HG02938 (cell line): ENCODE measurements around the gene MAPK1.
"Not testable (repeated sequence)": the region's sequence is repeated elsewhere in the genome, so short reads cannot be mapped to it uniquely, and the experiment has no call there.

Source experiments
- ATAC-seq: cut with Tn5 transposase; IDR thresholded peaks from one replicate; pipeline ENCODE4 v1.9.1; 2021; ENCODE audit warnings: mild to moderate bottlenecking, moderate library complexity; ENCODE audit not compliant: unreplicated experiment

MAPK1 gene

DNA sequence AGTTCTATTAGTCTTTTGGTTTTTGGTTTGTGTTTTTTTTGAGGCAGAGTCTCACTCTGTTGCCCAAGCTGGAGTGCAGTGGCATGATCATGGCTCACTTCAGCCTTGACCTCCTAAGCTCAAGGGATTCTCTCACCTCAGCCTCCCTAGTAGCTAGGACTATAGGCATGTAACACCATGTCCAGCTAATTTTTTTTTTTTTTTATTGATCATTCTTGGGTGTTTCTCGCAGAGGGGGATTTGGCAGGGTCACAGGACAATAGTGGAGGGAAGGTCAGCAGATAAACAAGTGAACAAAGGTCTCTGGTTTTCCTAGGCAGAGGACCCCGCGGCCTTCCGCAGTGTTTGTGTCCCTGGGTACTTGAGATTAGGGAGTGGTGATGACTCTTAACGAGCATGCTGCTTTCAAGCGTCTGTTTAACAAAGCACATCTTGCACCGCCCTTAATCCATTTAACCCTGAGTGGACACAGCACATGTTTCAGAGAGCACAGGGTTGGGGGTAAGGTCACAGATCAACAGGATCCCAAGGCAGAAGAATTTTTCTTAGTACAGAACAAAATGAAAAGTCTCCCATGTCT is 15.4 kb upstream of the MAPK1 start:
- ATAC-seq = not testable (repeated sequence)

DNA sequence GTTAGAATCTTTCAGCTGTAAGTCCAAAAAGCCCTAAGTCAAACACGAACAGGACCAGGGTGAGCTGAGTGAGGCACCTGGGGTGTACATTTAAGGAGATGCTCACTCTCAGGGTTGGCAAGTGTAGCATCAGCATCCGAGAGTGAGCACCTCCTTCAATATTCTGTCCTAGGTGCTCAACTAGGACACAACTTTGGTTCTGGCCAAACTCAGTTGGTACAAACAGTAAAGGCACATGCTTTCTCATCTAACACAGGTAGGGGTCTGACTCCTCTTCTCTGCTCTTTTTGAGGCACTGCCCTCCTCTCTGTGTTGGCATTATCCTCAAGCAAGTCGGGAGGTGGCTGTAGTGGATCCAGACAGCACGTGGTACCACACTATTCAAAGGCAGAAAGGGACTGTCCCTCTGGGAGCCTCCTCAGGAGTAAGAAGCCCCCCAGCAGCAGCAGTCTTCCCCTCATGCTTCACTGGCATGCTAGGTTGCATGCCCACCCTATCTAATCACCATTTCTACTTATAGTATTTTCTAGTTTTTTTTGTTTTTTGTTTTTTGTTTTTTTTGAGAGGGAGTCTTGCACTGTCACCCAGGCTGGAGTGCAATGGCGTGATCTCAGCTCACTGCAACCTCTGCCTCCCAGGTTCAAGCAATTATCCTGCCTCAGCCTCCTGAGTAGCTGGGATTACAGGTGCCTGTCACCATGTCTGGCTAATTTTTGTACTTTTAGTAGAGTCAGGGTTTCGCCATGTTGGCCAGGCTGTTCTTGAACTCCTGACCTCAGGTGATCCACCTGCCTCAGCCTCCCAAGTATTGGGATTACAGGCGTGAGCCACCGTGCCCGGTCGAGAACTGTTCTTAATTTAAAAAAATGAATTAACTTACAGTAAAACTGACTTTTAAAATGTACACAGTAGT is 14.7 kb upstream of the MAPK1 start:
- no peak for ATAC-seq

DNA sequence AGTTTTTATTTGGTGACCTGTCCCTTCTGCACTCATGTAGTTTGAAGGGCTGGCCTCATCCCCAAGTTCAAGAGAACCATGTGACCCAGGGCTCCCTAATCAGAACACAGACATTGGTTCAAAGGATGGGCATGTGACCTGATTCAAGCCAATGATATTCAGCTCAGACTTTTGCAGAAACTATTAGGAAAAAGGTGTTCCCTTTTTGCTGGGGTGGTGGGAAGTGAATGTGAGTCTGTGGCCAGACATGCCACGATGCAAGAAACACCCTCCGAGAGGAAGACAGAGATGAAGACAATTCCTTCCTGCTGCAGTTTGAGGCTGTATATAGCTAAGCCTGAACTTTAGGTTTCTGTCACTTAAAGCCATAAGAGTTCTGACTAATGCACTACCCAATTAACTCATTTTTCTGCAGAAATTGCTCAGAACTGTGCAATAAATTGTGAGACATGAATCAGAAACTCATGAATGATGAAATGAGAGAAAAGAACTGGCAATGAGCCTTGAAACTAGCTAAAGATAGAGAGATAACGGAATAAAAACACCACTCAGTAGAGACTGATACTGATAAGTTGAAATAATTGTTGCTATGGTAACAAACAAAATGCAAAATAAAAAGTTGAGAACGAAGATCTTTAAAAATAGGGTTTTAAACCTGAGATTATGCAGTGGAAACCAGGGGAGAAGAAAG is 9.2 kb upstream of the MAPK1 start:
- ATAC-seq = no peak

DNA sequence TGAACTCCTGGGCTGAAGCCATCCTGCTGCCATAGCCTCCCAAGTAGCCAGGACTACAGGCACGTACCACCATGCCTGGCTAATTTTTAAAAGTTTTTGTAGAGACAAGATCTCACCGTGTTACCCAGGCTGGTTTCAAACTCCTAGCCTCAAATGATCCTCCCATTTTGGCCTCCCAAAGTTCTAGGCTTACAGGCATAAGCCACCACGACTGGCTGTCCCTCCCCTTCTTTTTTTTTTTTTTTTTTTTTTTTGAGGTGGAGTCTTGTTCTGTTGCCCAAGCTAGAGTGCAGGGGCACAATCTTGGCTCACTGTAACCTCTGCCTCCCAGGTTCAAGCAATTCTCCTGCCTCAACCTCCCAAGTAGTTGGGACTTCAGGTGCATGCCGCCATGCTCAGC is 7.5 kb upstream of the MAPK1 start:
- ATAC-seq = not testable (repeated sequence)

DNA sequence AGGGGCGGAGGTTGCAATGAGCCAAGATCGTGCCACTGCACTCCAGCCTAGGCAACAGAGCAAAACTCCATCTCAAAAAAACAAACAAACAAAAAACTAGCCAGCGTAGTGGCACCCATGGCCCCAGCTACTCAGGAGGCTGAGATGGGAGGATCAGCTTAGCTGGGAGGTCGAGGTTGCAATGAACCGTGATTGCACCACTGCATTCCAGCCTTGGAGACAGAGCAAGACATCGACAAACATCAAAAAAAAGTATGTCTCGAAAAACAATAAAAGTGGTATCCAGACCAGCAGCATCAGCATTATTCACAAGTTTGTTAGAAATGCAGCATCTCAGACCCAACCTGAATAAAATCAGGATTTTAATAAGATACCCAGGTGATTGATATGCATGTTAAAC is 6.2 kb upstream of the MAPK1 start:
- ATAC-seq = no peak

DNA sequence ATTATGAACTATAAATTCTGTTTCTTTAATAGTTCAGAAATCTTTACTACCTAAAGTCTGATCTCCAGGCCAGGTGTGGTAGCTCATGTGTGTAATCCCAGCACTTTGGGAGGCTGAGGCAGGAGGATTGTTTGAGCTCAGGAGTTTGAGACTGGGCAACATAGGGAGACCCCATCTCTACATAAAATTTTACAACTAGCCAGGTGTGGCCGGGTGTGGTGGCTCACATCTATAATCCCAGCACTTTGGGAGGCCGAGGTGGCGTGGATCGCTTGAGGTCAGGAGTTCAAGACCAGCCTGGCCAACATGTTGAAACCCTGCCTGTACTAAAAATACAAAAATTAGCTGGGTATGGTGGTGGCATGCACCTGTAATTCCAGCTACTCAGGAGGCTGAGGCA is 5.3 kb upstream of the MAPK1 start:
- ATAC-seq = not testable (repeated sequence)

DNA sequence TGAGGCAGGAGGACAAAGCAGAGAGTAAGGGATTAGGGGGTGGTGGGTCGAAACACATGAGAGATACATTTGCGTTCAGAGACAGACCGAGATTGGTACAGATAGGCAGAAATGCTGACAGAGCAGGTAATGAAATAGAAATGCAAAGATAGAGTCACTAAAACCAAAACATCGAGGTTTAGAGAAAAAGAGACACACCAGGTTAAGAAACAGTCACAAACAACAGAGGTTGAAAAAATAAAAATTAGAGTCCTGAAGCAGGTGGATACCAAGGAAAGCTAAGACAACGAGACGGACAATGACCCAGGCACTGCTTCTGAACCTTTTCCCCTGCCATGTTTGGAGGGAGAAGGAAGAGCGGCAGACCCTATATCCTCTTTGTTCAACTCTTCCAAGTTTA is 1.2 kb upstream of the MAPK1 start:
- ATAC-seq = no peak

DNA sequence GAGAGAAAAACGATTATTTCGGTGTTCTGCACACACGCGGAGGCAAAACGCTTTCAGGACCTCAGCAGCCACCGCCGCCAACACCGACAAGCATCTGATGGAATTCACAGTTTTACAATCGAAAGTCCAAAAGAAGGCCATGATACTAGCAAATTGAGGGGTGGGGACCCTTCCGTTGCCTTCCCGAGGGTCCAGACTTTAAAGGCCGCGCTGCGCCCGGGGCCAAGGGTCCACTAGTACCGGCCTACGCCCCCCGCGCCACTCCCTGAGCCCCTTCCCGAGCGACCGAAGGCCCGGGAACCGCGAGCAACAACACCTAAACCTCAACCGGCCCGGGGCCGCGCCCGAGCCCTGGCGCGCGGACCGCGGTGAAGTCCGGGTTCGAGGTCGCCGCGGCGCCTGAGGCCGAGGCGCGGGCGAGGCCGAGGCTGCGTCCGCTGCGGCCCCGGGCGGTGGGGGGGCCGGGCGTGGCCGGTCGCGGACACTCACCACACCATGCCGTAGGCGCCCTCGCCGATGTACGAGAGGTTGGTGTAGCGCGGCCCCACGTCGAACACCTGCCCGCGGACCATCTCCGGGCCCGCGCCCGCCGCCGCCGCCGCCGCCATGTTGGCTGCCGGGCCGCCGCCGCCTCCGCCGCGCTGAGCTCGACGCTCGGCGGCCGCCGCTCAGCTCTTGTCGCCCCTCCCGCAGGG is 465 bp downstream of the MAPK1 start:
- ATAC-seq = peak; percentile 28

DNA sequence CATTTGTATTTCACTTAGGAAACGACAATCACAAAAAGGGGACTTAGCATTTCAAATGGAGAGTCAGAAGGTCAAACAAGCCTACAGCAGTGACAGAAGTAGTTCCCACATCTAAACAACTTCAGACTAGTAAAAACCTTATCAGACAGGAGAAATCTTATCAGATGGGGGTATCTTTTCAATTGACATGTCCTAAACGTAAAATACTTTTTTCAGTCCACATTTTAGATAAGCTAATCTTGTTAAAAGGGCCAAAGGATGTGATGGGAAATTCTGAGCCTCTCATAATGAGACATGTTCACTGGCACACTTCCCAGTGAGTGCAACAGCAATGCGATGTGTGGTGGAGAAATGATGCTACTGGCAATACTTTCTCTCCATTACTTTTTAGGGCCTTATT is 2.4 kb downstream of the MAPK1 start:
- no peak for ATAC-seq

DNA sequence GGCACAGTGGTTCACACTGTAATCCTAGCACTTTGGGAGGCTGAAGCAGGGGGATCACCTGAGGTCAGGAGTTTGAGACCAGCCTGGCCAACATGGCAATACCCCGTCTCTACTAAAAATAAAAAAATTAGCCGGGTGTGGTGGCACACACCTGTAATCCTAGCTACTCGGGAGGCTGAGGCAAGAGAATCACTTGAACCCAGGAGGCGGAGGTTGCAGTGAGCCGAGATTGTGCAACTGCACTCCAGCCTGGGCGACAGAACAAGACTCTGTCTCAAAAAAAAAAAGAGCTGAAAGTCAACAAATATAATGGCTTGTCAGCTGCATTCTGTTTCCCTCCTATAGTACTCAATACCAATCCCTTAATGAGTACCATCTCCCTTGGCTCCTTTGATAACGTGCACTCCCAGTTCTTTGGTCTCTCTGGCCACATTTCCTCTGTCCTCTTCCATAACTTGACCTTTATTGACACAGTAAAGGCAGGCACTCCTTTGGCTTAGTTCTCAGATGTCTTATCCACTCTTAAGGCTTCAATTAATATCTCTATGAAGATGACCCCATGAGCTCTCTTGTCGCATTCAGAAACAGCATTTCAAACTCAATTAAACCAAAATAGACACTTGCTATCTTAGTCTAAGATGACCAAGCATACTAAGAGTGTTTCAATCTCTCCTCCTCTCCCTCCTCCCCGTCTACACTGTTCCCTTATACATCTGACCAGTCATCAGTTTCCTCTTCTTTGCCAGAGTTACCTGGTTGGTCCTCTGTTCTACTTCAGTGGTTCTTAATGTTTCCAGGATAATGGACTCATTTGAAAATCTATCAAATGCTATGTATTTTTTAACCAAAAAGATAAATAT is 4.8 kb downstream of the MAPK1 start:
- no peak for ATAC-seq

DNA sequence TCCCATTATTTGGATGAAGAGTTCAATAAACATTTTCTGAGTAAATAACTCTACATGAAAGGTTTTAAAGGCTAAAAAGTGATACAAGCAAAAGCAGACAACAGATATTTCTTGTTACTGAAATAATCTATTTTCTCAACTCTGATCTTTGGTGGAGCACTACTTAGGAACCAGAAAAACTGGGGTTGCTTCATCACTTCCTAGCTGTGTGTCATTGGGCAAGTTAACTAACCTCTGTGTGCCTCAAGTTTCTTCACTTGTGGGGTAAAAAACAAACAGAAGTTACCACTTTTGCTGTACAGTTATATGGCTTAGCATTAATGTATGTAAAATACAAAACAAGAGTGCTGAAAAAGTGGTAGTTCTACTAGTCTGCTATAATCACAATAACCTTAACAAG is 5.6 kb downstream of the MAPK1 start:
- no peak for ATAC-seq

DNA sequence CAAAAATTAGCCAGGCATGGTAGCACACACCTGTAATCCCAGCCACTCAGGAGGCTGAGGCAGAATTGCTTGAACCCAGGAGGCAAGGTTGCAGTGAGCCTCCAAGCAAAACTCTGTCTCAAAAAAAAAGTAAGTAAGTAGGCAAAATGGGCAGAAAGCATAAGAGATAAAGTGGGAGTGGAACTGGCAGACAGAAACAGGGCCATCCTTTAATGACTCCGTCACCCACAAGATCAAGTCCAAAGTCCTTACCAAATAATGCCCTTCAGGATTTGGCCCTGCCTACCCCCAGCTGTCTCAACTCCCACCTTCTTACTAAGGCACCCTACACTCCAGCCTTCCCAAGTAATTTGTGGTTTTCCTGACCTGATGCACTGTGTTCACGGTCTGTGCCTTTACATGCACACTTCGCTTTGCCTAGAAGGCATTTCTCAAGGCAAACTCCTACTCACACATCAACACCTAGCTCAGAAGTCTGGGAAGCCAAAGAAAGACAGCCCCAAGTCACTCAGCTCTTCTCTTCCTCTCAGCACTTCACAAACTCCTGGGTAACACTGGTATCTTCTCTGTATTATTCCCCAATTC is 6.1 kb downstream of the MAPK1 start:
- ATAC-seq = no peak

DNA sequence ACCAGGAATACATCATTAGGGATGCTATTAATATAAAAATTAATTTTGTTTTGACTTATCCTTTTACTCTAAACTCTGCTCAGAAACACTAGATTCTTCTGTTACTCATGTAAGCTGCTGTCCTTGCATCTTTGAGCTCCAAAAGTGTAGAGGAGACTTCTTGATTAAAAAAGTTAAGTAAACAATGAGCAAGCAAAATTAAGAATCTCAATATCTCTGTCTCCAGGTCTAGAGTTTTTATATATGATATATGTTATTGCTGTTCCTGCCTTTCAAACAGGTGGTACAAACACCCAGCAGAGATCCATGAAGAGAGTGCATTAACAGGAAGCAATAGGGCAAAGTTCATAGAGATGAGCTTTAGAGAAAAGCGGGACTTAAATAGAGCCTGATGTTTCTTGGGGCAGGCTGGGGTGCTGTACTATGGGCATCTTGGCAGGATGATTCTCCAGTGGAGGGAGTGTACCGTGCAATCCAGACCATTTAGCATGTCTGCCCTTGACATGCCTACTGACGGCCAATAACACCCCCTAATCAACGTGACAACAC is 6.9 kb downstream of the MAPK1 start:
- ATAC-seq = no peak

DNA sequence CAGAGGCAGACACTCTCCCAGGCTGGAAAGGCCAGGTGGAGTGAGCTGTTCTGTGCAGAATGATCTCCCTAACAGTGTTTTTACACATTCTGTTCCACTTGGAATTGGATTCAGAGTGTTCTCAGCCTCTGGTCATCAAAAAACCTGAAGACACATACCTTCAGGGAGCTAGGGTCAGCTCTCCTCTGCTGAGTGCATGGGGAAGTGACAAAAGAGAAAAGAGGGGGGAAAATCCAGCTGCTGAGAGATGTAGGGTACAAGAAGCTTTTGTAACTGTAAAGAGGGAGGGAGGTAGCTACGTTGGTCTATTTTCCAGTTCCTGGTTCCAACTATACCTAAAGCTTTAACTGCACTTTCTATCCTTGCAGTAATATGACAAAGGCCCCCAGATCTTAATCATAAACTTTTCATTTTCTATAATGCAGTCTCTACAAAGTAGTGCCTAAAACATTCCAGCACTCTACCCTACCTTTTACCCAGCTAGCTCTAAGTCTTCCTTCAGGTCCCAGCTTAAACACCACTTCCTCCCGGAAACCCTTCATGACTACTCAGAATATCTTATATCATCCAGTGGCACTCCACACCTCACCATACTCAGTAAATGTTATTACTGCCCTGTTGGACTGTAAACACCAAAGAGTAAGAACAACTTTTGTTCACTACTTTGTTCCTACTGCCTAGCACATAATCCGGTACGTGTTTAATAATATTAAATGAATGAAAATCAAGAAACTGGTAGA is 9.2 kb downstream of the MAPK1 start:
- ATAC-seq = no peak

DNA sequence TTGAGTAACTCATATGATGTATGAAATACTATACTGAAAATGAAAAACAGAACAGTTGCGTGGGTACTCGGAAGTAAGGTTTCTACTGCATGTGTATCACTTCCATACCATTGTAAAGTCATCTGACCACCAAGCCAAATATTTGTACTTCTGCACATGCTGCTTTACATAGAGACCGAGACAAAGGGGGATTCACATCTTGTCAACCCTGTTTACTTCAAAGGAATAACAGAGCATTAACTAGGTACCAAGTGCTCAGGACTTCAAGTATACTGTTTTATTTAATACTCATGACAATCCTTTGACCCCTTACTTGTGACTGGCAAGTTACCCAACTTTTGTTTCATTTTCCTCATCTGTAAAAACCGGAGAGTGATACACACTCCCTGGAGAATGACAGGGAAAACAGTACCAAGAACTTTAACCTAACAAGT is 9.9 kb downstream of the MAPK1 start:
- peak; percentile 72 for ATAC-seq

DNA sequence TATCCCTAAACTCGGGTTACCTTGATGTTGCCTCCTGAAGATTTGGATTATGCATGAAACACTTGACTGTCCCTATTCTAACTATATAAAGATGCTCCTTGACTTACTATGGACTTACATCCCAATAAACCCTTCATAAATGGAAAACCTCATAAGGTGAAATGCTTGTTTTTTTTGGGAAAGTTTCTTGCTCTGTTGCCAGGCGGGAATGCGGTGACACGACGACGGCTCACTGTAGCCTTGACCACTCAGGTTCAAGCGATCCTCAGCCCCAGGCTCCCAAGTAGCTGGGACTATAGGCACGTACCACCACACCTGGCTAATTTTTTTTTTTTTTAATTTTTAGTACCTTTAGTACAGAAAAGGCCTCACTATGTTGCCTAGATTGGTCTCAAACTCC is 10.6 kb downstream of the MAPK1 start:
- ATAC-seq = no peak

DNA sequence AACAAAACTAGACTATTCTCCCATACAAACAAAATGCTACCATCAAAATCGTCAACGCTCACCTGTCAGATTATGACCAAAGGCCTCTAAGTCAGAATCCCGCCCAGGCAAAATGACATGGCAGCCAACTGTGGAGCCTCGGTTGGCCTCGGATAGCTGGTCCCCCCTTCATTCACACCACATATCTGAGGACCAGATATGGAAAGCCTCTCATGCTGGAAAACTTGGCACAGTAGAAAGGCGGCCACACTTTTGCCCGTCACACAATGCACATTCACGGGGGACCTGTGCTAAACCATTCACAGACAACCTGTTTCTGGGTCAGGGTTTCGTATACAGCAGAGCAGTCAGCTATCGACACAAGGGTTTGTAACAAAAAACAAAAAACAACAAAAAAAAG is 11.2 kb downstream of the MAPK1 start:
- no peak for ATAC-seq

DNA sequence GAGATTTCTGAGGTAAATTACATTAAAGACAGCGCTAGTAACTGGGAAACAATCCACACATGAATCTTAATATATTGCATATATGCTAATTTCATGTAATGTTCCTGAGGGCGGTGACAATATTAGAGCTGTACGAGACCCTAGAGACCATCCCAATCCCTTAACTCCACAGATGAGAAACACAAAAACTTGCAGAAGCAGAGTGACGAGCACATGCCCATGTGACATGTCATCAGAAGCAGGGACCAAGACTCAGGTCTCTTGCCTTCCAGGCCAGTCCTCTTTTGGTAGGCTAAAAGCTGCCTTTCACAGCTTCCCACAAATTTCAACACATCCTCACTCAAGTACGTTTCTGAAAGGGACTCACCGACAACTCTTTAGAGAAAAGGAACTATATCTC is 11.8 kb downstream of the MAPK1 start:
- ATAC-seq = no peak

DNA sequence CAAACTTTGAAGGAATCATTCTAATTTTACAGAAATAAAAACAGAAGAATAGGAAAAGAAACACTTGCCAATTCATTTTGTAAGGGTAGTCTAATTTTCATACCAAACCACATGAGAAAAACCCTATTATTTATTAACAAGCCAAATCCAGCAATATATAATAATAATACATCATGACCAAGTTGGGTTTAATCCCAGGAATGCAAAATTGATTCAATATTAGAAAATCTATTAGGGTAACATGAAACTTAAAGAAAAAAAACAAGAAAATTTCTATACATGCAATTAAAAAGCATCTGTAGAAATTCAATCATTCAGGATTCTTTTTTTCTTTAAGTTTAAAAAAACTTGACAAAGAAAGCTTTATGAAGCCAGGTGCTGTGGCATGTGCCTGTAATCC is 16.8 kb downstream of the MAPK1 start:
- ATAC-seq = no peak
